Measurements from ENCODE around the gene ZNF143.

- no peak for TF ChIP-seq CTCF (IDR thresholded peaks at IDR 0.05)
- no peak for TF ChIP-seq ZFX (IDR thresholded peaks at IDR 0.05; ENCODE audit: borderline replicate concordance)
These were observed 48.2 kb downstream of the ZNF143 start for GRCh38 chr11:9509041-9509440.
